ENCODE measurements around the gene TSC22D1. TPM values are rescaled to one million over a fixed set of nuclear protein-coding genes. Genes with fewer than 3 reads are reported as not detected.

The TSC22D1 gene
- total RNA-seq, 3 donors from 2014 or later, result 3.9 to 5.6 (median 4.8) TPM

DNA sequence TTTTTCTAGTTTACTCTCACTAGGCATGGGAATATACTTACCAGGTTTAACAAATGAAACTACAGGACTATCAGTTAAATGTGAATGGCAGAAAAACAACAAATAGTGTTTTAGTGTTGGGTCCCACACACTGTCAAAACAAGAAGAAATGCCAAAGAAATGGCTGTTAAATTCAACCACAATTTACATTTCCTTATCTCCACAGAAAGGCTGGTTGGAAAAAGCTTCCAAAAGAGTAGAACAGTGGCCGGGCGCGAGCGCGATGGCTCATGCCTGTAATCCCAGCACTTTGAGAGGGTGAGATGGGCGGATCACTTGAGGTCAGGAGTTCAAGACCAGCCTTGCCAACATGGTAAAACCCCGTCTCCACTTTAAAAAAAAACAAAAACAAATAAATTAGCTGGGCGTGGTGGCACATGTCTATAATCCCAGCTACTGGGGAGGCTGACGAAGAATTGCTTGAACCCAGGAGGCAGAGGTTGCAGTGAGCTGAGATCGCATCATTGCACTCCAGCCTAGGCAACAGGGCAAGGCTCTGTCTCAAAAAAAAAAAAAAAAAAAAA lies 136.0 kb downstream of the TSC22D1 start:
- H3K36me3 Mint-ChIP-seq (ENCODE audit: insufficient read depth), result no peaks in the 10 kb centered on the region
- ATAC-seq, result no peak
- peaks cover 19% of the 10 kb centered on the region for H3K4me1 Mint-ChIP-seq (ENCODE audit: low read depth)
- no peak for DNase-seq
- H3K4me3 Mint-ChIP-seq, result no peak overlapping the region
- H3K27me3 Mint-ChIP-seq (ENCODE audit: low read depth), result peaks cover 12% of the 10 kb centered on the region
- no peaks in the 10 kb centered on the region for H3K9me3 Mint-ChIP-seq

DNA sequence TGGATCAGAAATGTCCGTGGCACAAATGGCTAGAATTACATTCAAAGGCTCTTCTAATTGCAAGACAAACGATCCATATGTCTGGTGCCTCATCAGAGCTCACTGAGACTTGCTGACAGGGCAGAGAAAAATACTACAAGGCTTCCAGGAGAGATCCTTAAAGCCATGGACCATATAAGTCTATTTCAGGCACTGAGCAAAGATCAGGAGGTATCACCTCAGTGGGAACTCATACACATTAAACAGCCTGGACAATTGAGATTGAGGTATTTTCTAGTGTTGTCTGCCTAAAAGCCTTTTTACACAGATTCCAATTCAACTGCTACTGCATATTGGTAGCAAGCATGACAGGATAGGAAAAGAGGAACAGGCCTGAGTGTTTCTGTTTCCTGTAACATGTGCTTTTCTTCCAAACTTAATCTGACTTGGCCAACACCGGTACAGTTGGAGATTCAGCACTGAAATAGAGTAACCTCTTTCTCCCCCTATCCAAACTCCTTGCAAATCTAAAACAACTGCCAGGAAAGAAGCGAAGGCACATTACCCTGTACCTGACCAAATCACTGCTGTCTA lies 136.6 kb downstream of the TSC22D1 start:
- no peak for DNase-seq
- H3K4me3 Mint-ChIP-seq, result no peak overlapping the region
- H3K27me3 Mint-ChIP-seq (ENCODE audit: low read depth), result peaks cover 12% of the 10 kb centered on the region
- no peak for ATAC-seq
- peaks cover 23% of the 10 kb centered on the region for H3K4me1 Mint-ChIP-seq (ENCODE audit: low read depth)
- H3K36me3 Mint-ChIP-seq (ENCODE audit: insufficient read depth), result peaks cover 2% of the 10 kb centered on the region
- no peaks in the 10 kb centered on the region for H3K9me3 Mint-ChIP-seq

- Mint-ChIP-seq H3K4me1 (ENCODE audit: low read depth) (peaks cover 23% of the 10 kb centered on the region), H3K27me3 (ENCODE audit: low read depth) (peaks cover 12% of the 10 kb centered on the region), H3K36me3 (ENCODE audit: insufficient read depth) (peaks cover 4% of the 10 kb centered on the region), H3K9me3 (no peaks in the 10 kb centered on the region), H3K4me3 (no peak overlapping the region)
- DNase-seq, result no peak
- no peak for ATAC-seq
Observed at GRCh38 chr13:44438234-44438579, 137.9 kb downstream of the TSC22D1 start.

GRCh38 chr13:44437356-44438233 lies 138.5 kb downstream of the TSC22D1 start:
- Mint-ChIP-seq H3K27me3 (ENCODE audit: low read depth) (peaks cover 12% of the 10 kb centered on the region), H3K4me1 (ENCODE audit: low read depth) (peaks cover 23% of the 10 kb centered on the region), H3K36me3 (ENCODE audit: insufficient read depth) (peaks cover 4% of the 10 kb centered on the region), H3K9me3 (no peaks in the 10 kb centered on the region), H3K4me3 (peak overlapping the region; percentile 83)
- peak in 1 of 2 donors; percentile 42 for ATAC-seq
- DNase-seq, result no peak

DNA sequence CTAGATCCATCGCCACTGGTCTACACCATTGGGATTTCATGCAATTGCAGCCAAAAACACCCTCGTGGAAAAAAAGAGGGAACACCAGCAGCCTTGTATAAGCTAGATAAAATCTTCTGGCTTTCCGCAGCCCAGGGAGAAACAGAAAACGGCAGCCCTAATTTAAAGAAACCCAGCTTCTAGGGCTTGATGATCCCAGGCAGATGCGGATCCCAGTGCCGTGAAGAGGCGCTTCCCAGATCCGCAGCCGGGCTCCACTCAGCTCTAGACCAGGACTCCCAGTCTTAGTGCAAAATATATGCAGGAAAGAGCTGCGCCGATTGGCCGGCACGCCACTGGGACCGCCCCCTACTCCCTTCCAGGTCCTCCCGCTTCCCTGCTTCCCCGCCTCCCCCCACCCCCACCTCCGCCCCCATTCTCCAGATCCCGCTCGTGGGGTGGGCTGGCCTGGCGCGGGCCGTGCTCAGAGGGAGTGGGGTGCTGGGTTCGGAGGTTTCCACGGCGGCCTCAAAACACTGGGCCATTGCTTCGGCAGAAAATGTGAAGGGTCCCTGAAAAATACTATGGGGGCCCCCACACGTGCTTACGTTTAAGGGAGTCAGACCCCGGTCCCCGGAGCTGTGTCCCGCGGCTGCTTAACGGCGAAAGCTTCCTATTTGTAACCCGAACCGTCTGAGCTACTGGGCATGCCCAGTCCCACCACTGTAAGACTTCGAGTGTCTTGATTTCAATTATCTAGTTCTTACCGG lies 139.4 kb downstream of the TSC22D1 start:
- peaks cover 4% of the 10 kb centered on the region for H3K36me3 Mint-ChIP-seq (ENCODE audit: insufficient read depth)
- peaks cover 12% of the 10 kb centered on the region for H3K27me3 Mint-ChIP-seq (ENCODE audit: low read depth)
- H3K4me3 Mint-ChIP-seq, result peak overlapping the region; percentile 83
- H3K9me3 Mint-ChIP-seq, result no peaks in the 10 kb centered on the region
- peaks cover 23% of the 10 kb centered on the region for H3K4me1 Mint-ChIP-seq (ENCODE audit: low read depth)
- ATAC-seq, result peak; percentile 32 to 59
- DNase-seq, result peak; percentile 19

GRCh38 chr13:44435919-44436510 lies 140.1 kb downstream of the TSC22D1 start:
- peak overlapping the region; percentile 83 for H3K4me3 Mint-ChIP-seq
- peaks cover 23% of the 10 kb centered on the region for H3K4me1 Mint-ChIP-seq (ENCODE audit: low read depth)
- DNase-seq, result no peak
- H3K27me3 Mint-ChIP-seq (ENCODE audit: low read depth), result peaks cover 12% of the 10 kb centered on the region
- peaks cover 4% of the 10 kb centered on the region for H3K36me3 Mint-ChIP-seq (ENCODE audit: insufficient read depth)
- no peak for ATAC-seq
- no peaks in the 10 kb centered on the region for H3K9me3 Mint-ChIP-seq

DNA sequence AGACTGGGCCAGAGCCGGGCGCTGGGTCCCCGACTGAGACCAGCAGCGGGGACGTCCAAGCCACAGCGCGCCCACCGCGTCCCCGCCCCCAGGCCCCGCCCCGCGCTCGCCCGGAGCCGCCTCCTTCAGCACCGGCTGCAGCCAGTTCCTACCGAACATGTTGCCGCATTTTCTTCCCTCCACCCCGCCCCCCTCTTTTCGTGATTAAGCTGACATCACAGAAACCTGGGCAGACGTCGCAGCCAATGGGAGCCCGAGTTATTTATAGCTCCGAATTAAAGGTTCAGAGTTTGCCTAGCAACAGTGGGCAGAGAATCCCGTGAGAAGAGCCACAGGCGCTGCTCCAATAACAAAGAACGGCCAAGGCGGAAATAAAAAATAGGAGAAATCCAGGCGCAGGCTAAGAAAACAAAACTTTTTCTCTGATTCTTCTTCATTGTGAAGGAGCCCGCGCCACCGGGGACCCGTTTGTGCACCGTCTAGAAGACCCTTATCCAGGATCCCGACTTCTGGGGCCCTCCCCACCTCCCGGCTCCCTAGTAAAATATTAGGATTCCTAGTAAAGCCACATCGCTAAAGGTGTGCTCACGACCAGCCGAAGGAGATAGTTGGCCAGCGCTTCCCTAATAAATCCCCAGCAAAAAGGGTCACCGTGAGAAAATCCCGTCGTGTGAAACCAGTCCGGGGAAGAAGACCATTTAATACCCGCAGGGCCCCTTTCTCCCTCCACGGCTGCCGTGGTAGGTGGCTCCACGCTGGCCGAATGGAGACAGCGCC lies 140.8 kb downstream of the TSC22D1 start:
- peak overlapping the region; percentile 83 for H3K4me3 Mint-ChIP-seq
- H3K9me3 Mint-ChIP-seq, result no peaks in the 10 kb centered on the region
- peak; percentile 87 to 92 for ATAC-seq
- H3K36me3 Mint-ChIP-seq (ENCODE audit: insufficient read depth), result peaks cover 4% of the 10 kb centered on the region
- peaks cover 23% of the 10 kb centered on the region for H3K4me1 Mint-ChIP-seq (ENCODE audit: low read depth)
- peaks cover 12% of the 10 kb centered on the region for H3K27me3 Mint-ChIP-seq (ENCODE audit: low read depth)
- peak; percentile 84 for DNase-seq

DNA sequence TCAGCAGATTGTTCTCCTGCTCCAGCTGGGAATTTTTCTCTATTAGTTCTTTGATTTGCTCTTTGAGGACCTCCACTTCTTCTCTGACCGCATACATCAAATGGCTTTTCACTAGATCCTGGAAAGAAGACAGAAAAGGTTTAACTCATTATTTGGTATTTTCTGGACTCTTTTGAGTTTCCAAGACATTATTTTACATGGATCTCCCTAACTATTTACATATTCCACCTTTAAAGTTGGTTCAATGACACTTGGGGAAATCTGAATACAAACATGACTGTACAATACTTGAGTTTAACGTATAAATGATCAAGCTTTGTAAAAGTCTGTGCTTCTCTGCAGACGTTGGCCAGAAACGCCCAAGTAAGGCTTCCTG lies 141.4 kb downstream of the TSC22D1 start:
- no peaks in the 10 kb centered on the region for H3K9me3 Mint-ChIP-seq

GRCh38 chr13:44433863-44434765 lies 142.0 kb downstream of the TSC22D1 start:
- Mint-ChIP-seq H3K36me3 (ENCODE audit: insufficient read depth) (peaks cover 4% of the 10 kb centered on the region), H3K27me3 (ENCODE audit: low read depth) (peaks cover 12% of the 10 kb centered on the region), H3K9me3 (no peaks in the 10 kb centered on the region), H3K4me3 (no peak overlapping the region), H3K4me1 (ENCODE audit: low read depth) (peaks cover 23% of the 10 kb centered on the region)
- DNase-seq (no peak), ATAC-seq (no peak)

More for the DNA sequence above, 141.4 kb downstream of the TSC22D1 start:
- Mint-ChIP-seq H3K4me1 (ENCODE audit: low read depth) (peaks cover 23% of the 10 kb centered on the region), H3K4me3 (peak overlapping the region; percentile 83), H3K27me3 (ENCODE audit: low read depth) (peaks cover 12% of the 10 kb centered on the region), H3K36me3 (ENCODE audit: insufficient read depth) (peaks cover 4% of the 10 kb centered on the region)
- ATAC-seq, result no peak
- DNase-seq, result no peak

DNA sequence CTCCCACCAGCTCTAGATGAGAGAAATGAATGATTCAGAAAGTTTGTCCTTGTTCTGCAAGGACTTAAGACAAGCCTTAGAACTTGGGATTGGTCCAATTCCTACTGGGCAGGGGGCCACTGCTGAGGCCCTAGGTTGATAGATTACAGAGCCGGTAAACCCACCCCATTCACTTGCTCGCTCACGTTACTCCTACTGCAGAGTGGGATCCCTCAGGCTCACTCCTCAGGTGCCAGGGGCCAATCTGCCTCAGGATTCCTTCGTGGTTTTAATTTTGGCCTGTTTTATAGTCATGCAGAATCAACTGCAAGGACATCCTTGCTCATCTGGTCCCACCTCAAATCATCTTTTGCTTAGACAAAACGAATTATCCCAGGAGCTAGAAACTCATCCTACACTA lies 143.5 kb downstream of the TSC22D1 start:
- ATAC-seq (no peak), DNase-seq (no peak)
- no peak overlapping the region for H3K4me3 Mint-ChIP-seq
- peaks cover 12% of the 10 kb centered on the region for H3K27me3 Mint-ChIP-seq (ENCODE audit: low read depth)
- H3K9me3 Mint-ChIP-seq, result no peaks in the 10 kb centered on the region
- peaks cover 22% of the 10 kb centered on the region for H3K4me1 Mint-ChIP-seq (ENCODE audit: low read depth)
- H3K36me3 Mint-ChIP-seq (ENCODE audit: insufficient read depth), result peaks cover 4% of the 10 kb centered on the region

DNA sequence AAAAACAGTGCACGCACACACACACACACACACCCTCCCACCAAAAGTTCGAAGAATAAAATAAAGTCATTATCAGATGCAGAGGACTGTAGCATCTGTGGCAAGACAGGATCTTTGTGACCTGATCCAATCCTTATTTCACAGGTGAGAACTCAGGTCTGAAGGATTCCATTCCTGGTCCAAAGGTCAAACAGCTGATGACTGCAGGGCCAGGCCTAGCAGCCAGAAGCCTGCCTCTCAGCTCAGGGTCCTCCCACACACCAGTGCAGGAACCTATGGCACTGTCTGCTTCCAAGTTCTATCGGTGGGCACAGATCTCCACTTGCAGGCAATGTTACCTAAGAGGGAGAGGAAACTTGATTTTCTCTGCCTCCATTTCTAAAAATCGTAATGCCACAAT lies 145.0 kb downstream of the TSC22D1 start:
- no peaks in the 10 kb centered on the region for H3K9me3 Mint-ChIP-seq
- H3K36me3 Mint-ChIP-seq (ENCODE audit: insufficient read depth), result peaks cover 4% of the 10 kb centered on the region
- peaks cover 5% of the 10 kb centered on the region for H3K27me3 Mint-ChIP-seq (ENCODE audit: low read depth)
- ATAC-seq (no peak), DNase-seq (no peak)
- peaks cover 14% of the 10 kb centered on the region for H3K4me1 Mint-ChIP-seq (ENCODE audit: low read depth)
- H3K4me3 Mint-ChIP-seq, result no peak overlapping the region

DNA sequence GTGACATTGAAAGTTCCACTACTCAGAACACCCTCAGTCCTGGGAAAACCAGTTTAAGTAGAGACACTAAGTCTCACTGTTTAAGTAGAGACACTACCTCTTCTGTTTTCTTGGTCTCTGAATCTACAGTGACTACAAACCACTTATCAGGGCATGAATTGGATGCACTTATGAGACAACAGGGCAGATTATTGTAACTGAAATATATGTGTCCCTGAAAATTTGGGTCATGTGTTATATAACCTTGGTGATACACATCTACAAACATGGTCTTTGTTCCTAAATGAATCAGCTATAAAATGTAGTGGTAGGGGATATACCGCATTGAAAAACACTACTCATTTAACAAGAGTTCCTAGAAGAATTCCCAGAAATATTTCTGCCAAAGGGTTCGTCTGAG lies 146.8 kb downstream of the TSC22D1 start:
- Mint-ChIP-seq H3K4me1 (ENCODE audit: low read depth) (no peaks in the 10 kb centered on the region), H3K4me3 (no peak overlapping the region), H3K36me3 (ENCODE audit: insufficient read depth) (no peaks in the 10 kb centered on the region), H3K9me3 (no peaks in the 10 kb centered on the region), H3K27me3 (ENCODE audit: low read depth) (peaks cover 8% of the 10 kb centered on the region)
- ATAC-seq, result no peak
- no peak for DNase-seq

- no peak for ATAC-seq
- no peak for DNase-seq
- Mint-ChIP-seq H3K4me3 (no peak overlapping the region), H3K9me3 (no peaks in the 10 kb centered on the region), H3K36me3 (ENCODE audit: insufficient read depth) (no peaks in the 10 kb centered on the region), H3K4me1 (ENCODE audit: low read depth) (no peaks in the 10 kb centered on the region), H3K27me3 (ENCODE audit: low read depth) (peaks cover 18% of the 10 kb centered on the region)
Observed at GRCh38 chr13:44426461-44426860, 149.7 kb downstream of the TSC22D1 start.

Measured in activated T-cell treated with anti-CD3 and anti-CD28 coated beads, Interleukin-2, amount 50 U/mL, for 4 hours (primary cell).